DOHH2 (cell line): ENCODE data around the gene CCDC9.

ENCODE experiments used
- EZH2phosphoT487 ChIP-seq: fragments of 200-600 bp; sonication (generic); IDR thresholded peaks from 2 replicates; pipeline ENCODE4 v1.6.1; 2017; ENCODE audit warnings: borderline replicate concordance, mild to moderate bottlenecking, antibody characterized with exemption, low read length, moderate library complexity, mixed read lengths
- TF ChIP-seq, protein P1 (sequence below): fragments of 200-600 bp; sonication (generic); IDR thresholded peaks from one replicate; pipeline ENCODE4 v1.5.1; 2014; ENCODE audit warnings: antibody characterized with exemption, mild to moderate bottlenecking, low read depth, low read length; ENCODE audit not compliant: poor library complexity, severe bottlenecking

DNA sequence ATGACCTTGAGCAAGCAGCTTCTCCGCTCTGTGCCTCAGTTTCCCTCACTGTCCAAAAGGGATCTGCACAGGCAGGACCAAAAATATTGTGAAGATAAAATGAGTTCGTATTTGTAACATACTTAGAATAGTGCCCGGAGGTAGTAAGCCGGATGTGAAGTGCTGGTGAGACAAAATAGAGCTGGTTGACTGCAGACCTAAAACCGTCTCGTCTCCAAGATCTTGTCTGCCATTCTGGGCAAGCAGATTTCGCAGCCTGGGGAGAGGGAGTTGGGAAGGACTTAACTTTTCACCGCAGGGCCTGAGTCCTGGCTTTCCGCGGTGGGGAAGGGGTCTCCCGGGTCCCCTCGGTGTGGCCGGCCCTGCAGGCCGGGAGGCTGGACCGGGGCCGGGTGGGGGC lies 17.2 kb upstream of the CCDC9 start:
- TF ChIP-seq, protein P1, sequence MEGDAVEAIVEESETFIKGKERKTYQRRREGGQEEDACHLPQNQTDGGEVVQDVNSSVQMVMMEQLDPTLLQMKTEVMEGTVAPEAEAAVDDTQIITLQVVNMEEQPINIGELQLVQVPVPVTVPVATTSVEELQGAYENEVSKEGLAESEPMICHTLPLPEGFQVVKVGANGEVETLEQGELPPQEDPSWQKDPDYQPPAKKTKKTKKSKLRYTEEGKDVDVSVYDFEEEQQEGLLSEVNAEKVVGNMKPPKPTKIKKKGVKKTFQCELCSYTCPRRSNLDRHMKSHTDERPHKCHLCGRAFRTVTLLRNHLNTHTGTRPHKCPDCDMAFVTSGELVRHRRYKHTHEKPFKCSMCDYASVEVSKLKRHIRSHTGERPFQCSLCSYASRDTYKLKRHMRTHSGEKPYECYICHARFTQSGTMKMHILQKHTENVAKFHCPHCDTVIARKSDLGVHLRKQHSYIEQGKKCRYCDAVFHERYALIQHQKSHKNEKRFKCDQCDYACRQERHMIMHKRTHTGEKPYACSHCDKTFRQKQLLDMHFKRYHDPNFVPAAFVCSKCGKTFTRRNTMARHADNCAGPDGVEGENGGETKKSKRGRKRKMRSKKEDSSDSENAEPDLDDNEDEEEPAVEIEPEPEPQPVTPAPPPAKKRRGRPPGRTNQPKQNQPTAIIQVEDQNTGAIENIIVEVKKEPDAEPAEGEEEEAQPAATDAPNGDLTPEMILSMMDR, result no peak
- TF ChIP-seq EZH2phosphoT487, result no peak
